ENCODE results near the gene PGS1.
"Not testable (repeated sequence)": the region's sequence is repeated elsewhere in the genome, so short reads cannot be mapped to it uniquely, and the experiment has no call there.

Gene PGS1

DNA sequence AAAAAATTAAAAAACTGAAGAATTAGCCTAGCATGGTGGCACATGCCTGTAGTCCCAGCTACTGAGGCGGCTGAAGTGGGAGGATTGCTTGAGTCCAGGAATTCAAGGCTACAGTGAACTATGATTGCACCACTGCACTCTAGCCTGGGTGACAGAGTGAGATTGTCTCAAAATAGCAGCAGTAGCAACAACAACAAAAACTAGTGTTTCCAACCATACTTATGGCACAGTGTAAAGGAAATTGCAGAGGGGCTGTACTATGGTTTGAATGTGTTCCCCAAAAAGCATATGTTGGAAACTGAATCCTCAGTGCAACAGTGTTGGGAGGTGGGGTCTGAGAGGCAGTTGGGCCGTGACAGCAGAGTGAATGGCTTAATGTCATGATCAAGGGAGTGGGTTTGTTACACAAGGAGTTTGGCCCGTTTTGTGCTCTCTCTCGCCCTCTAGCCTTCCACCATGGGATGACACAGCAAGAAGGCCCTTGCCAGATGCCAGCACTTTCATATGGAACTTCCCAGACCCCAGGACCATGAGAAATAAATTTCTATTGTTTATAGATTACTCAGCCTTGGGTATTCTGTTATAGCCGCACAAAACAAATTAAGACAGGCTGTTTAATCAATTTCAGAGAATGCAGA, 70.0 kb downstream of the PGS1 start:
- no peak for DNase-seq (ENCODE audit: low spot score)

DNA sequence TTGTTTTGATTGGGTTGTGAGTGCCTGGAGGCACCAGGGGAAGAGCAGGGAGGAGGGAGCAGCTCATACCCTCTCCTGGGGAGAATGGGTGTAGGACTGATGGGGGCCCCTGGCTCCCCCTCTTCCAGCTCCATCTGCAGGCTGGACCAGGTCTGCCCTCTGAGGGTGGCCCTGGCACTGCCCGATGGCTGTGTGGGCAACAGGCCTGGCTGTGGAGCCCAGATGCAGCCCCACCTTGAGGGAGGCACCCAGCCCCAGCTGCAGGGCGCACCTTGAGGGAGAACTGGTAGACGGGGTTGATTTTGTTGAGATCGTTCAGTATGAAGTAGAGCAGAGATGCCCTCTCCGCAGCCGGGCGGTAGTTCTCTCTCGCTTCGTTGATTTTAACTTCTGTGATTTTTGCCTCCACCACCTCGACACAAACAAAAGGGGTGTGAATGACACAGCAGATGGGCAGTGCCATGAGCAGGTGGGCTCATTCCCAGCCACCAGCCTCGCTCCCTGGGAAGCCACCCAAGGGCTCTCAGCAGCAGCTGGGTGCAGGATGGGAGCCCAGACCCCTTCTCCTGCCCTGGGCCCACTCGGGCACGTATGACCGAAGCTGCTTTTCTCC, 71.6 kb downstream of the PGS1 start:
- no peak for DNase-seq (ENCODE audit: low spot score)

DNA sequence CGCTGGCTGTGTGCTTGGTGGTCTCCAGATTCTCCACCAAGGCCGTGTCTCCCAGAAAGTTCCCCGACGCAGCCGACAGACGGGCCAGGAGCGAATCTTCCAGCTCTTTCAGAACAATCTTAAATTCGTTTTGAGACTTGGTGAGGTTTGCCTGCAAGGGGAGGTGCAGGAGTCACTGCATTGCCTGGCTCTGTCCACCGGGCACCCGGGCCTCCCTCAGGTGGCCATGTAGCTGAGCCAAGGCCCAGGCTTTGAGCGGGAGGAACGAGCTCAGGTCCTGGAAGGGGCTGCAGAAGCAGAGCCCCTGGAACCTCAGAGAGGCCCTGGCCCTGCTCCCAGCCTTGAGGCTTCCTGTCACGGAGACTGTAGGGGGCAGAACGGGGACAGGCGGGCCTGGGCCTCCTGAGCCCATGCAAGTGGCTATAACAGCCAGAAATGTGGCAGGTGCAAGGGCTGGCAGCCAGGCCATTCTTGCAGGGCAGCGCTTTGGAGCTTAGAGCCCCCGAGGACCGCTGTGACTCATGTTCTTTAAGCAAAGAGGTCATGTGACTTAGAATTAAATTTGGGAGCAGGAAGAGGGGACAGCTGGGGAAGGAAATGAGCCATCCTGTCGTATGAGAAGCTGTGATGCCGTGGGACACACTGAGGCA, 72.4 kb downstream of the PGS1 start:
- DNase-seq (ENCODE audit: low spot score) = no peak

DNA sequence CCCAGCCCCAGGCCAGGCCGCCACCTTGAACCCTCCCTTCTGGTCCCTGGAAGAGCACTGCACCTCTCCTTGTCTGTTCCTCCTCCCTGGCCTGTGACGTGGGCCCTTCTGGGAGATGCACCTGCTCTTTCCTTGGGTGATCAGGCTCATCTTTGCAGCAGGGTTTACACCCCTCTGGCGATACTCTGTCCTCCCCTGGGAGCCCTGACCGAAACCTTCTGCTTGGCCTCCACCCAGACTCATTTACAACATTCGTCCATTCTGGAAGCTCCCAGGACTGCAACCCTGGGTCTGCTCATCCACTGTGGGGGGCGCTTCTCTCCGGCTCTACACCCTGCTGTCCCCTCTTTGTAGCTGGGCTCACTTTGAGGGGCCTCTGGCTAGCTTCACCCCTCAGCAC, 73.3 kb downstream of the PGS1 start:
- no peak for DNase-seq (ENCODE audit: low spot score)

DNA sequence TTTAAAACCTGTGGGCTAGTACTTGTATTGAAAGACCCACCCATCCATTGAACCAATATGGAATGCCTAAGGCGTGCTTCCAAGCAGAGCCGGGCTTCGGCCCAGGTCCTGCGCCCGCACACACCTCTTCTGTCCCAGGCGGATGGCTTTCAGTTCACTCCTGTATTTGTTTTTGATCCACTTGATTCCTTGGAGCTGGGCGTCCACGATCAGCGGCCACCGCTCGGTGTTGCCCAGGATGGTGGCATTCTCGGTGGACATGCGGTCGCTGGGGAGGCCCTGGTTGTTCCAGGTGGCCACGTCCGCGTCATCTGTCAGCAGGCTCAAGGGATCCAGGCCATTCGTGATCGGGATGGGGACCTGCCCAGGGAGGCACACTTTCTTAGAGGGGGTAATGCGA, 75.9 kb downstream of the PGS1 start:
- no peak for DNase-seq (ENCODE audit: low spot score)

DNA sequence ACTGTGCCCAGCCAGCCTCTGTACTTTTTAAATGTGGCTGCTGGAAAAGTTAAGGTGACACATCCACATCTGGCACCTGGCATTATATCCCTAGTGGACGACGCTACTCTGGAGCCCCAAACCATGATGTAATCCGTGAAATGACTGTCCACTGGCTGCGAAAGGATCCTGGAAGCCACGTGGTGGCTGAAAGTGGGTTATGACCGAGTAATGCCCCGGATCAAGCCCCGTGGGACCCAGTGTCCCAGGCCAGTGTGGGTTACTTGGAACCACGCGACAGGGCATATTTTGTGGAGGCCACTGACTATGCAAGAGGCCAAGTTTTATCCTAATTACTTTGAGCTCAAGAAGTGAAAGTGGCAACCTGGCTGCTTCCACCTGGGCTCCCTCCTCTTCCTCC, 79.6 kb downstream of the PGS1 start:
- DNase-seq (ENCODE audit: low spot score) = no peak

DNA sequence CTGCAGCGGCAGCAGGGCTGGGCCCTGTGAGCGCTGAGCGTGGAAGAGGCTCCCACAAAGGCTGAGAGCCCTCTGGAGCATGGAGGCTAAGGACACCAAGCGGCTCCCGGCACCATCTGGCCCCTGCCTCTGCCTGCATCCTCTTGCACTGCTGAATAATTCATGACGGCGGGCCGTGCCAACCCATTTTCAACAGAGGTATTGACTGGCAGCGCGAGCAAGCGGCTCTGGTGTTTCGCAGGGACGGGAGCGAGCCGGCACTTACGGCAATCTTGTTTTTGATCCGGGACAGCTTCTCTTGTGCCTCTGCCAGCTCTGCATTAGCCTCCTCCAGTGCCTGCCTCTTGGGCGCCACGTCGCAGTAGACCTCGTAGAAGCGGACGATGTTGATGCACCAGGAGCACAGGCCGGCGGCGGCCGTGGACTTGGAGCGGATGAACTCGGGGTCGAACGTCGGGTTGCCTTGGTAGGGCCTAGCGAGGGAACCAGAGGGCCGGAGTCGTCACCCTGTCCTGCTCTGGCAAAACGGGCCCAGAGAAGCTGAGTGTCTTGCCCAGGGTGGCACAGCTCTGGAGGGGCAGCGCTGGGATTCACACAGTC, 80.4 kb downstream of the PGS1 start:
- DNase-seq (ENCODE audit: low spot score) = no peak

DNA sequence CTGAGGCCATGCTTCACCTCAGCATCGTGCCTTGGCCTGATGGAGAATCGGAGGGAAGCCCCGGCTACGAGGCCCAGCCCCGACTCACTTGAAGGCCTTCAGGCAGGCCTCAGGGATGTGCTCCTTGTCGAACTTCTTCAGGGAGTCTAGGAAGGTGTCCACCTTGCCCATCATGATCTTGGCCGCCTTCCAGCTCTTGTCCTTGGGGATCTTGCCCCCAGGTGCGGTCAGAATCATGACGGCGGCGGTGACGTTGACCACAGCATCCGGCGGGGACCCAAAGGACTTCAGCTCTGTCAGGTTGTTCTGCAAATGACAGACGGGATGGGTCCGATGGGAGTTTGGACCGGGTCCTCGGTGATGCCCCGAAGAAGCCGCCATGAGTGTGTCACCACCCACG, 81.2 kb downstream of the PGS1 start:
- no peak for DNase-seq (ENCODE audit: low spot score)

DNA sequence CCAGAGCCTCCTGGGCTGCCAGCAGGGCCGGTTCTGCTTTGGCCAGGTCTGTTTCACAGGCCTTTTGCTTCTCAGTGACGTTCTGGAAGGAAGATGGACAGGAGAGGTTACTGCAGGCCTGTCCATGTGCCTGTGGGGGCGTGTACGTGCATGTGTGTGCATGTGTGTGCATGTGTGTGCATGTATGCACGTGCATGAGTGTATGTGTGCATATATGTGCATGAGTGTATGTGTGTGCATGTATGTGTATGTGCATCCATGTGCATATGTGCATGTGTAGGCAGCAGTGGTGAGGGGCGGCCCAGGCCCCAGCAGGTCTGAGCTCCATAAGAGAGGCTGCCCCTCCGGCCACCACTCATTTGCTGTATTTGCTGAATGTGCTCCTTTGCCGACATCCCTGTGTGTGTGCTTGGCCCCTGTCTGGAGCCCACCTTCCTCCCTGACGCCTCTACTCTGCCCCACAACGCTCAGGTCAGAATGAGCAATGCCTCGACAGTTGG, 81.8 kb downstream of the PGS1 start:
- DNase-seq (ENCODE audit: low spot score) = no peak

DNA sequence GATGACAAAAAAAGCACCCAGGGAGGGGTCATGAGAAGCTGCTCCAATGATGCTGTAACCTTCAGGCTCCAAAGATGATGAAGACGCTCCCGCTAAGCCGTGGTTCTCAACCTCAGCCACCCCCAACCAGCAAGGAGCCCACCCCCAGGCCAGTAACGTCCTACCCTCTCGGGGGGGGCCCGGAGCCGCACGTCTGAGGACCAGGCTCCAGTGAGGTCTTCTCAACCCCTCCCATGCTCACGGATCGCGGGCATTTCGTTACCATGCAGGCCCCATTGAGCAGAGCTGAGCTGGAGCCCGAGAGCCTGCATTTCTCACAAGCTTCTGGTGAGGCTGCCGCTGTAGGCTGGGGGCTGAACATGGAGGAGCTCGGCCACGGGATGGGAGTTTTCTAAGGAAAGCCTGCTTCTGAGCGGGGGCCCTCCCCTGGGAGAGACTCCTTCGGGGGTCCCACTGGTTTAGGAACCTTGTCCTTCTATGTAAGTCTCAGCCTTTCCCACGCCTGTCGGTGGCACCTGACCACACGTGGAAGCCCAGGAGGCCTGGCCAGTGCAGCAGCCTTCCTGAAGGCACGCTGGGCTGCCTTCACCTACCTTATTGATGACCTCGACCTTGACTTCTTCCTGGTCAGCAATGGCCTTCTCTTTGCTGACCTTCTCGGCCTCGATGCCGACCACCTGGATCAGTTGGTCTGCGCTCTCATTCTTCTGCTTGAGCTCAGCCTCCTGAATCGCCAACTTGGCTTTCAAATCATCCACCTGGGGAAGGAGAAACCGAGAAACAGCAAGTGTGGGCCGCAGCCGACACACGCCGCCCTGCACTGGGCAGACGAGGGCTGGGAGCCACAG, 82.7 kb downstream of the PGS1 start:
- no peak for DNase-seq (ENCODE audit: low spot score)

DNA sequence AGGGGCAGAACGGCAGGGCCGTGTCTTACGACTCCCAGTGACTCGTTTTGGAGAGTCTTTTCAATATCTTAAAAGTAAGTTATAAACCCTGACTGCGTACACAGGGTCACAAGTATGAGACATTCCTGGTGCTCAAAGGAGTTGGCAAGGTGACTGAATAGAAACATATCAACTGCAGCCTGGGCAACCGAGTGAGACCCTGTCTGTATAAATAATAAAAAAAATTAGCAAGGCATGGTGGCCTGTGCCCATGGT, 83.3 kb downstream of the PGS1 start:
- DNase-seq (ENCODE audit: low spot score) = no peak

DNA sequence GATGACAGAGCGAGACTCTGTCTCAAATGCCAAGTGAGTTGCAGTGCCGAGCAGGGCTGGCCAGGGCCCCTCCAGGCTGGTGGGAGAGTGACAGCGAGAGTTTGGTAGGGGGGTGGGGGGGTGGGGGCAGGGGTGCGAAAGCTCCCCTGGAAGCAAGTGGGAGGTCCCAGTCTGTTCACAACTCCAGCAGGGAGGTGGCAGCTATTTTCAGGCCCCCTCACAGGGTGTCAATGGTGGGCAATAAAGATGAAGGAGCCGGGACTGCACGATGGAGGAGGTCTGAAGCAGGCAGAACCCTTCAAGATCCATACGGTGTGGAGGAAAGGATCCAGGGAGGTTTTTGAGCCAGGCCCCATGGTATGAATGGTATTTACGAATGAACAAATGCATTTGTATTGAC, 83.7 kb downstream of the PGS1 start:
- DNase-seq (ENCODE audit: low spot score) = no peak

DNA sequence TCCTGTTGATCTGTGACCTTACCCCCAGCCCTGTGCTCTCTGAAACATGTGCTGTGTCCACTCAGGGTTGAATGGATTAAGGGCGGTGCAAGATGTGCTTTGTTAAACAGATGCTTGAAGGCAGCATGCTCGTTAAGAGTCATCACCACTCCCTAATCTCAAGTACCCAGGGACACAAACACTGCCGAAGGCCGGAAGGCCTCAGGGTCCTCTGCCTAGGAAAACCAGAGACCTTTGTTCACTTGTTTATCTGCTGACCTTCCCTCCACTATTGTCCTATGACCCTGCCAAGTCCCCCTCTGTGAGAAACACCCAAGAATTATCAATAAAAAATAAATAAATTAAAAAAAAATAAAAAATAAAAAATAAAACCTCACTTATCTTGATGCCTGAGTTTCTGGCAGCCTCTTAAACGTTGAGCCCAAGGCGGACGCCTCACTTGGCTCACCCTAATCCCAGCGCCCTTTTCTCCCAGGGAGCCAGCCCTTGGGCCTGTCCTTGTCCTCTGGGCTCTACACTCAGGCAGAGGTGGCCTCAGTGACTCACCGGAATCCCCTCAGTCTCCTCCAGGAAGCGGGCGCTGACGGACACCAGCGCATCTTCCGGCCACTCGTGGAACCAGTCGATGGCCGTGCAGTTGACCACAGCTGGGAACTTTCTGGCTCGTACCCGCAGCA, 87.8 kb downstream of the PGS1 start:
- not testable (repeated sequence) for DNase-seq (ENCODE audit: low spot score)

DNA sequence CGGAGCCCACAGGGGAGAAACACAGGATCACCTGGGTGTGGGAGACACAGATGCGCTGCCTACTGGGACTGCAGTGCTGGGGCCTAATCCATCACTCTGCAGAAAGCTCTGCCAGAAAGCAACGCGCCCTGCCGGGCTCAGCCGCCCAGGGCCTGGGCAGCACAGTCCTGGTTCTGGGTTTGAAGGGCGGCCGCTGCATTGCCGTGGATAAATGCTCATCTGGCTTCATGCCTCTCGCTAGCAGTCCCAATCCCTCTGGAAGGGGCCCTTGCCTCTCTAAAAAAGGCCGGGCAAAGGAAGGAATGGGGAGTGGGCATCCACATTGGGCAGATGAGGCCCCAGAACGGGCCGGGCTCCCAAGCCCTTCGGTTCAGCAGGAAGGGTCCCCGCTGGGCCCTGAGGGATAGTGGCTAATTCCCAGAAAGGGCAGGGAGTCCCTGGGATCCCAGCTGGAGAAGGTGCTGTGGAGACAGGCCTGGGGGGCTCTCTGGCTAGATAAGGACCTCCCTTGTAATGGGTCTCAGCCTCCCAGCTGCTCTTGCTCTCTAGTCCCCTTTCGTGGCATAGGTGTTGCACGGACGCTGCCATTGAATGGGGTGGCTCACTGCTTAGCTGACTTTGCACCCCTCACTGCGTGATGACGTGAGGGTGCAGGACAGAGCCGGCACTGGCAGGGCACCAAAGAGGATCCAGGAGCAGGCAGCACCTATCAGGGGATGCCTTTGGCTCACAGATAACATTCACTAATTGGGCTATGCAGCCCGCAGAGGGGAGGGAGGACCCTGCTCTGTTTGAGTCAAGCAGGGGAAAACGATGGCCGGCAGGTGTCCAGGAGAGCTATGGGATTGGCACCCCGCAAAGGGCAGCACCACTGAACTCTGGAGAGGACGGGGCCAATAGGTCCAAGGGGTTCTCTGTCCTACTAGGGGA, 88.6 kb downstream of the PGS1 start:
- DNase-seq (ENCODE audit: low spot score) = no peak

DNA sequence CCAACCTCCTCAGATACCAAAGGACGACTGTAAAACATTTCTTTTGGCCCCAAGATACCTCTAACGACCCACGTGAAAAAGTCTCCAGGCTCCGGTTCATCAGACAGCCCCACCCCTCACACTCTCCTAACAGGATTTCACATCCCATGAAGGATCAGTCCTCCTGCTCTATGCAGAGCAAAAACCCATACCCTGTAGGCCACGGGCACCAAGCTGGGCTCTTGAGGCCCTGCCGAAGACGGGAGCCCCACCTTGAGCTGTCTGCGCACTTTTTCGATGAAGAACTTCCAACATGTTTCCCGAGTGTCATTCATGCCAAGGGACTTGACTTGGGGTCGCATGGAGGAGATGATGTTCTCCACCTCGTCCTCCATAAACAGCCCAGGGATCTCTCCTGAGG, 89.9 kb downstream of the PGS1 start:
- no peak for DNase-seq (ENCODE audit: low spot score)

DNA sequence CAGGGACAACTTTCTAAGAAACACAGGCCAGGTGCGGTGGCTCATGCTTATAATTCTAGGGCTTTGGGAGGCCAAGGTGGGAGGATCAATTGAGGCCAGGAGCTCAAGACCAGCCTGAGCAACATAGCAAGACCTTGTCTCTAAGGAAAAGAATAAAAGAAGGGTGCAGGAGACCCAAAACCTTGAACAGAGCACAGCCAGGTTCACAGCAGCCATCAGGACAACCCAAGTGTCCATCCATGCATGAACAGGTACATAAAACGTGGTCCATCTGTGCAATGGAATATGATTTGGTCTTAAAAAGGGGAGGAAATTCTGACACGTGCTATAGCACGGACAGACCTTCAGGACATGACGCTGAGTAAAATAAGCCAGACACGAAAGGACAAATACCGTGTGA, 91.0 kb downstream of the PGS1 start:
- no peak for DNase-seq (ENCODE audit: low spot score)

DNA sequence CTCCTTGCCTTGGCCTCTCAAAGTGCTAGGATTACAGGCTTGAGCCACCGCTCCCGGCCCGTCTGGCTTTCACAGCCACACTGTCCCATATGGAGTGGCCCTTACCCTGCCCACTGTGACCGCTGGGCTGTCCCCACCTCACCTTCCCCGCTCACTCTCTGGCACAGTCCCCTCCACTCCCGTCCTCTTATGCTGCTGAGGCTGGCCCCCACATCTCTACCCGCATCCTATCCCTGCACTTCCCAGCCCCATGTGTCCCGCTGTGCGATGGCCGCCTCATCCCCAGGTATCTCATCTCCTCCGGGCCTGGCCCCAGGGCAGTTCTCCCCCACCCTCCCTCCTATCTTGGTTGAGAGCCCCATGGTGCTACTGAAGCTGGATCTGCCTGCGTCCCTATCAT, 93.2 kb downstream of the PGS1 start:
- no peak for DNase-seq (ENCODE audit: low spot score)

DNA sequence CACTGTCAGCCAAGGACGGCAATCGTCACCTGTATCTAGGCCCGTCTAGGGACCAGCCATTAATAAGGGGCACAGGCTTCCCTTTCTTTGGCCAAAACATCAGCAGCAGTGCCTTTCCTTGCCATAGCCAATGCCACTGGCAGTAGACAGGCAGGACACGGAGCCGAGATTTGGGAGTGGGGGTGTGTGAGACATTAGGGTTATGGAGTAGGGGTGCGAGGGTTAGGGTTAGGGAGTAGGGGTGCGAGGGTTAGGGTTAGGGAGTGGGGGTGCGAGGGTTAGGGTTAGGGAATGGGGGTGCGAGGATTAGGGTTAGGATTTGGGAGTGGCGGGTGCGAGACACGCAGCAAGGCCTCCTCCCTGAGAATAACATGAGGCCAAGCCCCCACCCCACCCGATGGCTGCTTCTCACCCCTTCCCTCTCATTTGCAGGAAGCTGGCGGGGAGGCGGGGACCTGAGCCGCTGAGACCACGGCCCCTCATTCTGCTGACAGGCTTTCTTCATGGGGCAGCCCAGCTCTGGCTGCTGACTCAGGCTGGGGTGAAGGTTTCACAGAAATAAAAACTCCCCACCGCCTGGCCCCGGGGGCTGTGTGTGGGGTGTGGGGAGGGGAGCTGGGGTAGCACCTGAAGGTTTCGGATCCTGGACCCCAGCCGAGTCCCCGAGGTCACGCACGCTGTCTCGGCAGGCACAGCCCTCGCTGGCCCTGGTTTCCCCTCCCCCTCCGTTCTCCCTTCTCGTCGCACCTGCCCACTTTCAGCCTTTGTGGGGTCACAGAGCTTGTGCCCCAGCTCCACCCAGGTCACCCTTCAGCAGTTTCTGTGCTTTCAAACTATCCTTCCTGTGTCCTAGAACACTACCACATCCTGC, 93.8 kb downstream of the PGS1 start:
- no peak for DNase-seq (ENCODE audit: low spot score)

DNA sequence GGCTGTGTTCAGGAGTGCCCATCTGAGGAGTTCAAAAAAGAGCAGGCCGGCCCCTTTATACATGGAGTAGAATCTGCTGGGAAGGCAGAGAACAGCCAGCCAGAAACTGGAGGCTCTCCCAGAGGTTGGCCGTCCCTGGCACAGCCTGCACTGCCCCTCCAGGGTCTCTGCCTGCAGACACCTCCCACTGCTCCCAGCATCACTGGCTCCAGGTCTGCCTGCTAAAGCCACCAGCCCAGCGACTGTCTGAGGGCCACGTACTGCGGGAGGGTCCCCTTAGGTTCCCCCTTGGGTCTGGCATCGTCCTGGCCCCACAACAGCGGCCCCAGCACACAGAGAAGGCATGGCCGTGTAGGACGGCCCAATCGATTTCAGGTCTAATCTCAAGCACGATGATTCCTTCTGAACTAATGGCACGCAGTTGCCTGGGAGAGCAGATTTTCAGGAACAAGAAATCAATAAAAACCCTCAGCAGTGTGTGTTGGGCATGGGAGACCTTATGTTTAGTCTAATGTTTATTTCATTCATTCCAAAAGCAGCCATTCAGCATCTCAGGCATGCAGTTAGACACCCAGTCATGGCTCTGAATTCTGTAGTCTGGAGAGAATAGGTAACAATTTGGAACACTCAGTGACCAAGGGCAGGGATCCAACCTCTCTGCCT, 95.6 kb downstream of the PGS1 start:
- no peak for DNase-seq (ENCODE audit: low spot score)

Measured in CD4-positive, alpha-beta T cell treated with Interleukin-6 at 100 ng/mL for 8 hours (primary cell).